Body of pancreas (tissue), 4 donors: Measurements from ENCODE around the gene PRR30.

Experiments used
- CTCF ChIP-seq, 7 experiments: fragments of 450-650 bp in 4 of 7; fragments of 200-600 bp in 3 of 7; sonication (generic) in 3 of 7; IDR thresholded peaks; one replicate each; pipeline ENCODE4 v1.5.1; 2016 to 2019; ENCODE audit warnings: antibody characterized with exemption in 7 of 7
- POLR2A ChIP-seq, 3 donors: fragments of 450-650 bp; IDR thresholded peaks; one replicate each; pipeline ENCODE4 v1.6.1; 2016; ENCODE audit warnings: antibody characterized with exemption in 3 of 3, mild to moderate bottlenecking in 2 of 3

- TF ChIP-seq POLR2A (IDR thresholded peaks at IDR 0.05) = no peak
- no peak for TF ChIP-seq CTCF (IDR thresholded peaks at IDR 0.05)
Measured at GRCh38 chr2:27108221-27108620, 31.0 kb downstream of the PRR30 start.
